Lower leg skin (tissue), 3 donors: Measurements from ENCODE around the gene C1orf105.

Experiments
- CTCF ChIP-seq, 3 donors: fragments of 450-650 bp; IDR thresholded peaks; one replicate each; pipeline ENCODE4 v1.5.1; 2016; ENCODE audit warnings: antibody characterized with exemption in 3 of 3, mild to moderate bottlenecking in 3 of 3, moderate library complexity in 2 of 3
- POLR2A ChIP-seq, 2 donors: fragments of 450-650 bp; IDR thresholded peaks; one replicate each; pipeline ENCODE4 v1.6.1; 2016 to 2017; ENCODE audit warnings: antibody characterized with exemption in 2 of 2, mild to moderate bottlenecking in 1 of 2, moderate library complexity in 1 of 2

DNA sequence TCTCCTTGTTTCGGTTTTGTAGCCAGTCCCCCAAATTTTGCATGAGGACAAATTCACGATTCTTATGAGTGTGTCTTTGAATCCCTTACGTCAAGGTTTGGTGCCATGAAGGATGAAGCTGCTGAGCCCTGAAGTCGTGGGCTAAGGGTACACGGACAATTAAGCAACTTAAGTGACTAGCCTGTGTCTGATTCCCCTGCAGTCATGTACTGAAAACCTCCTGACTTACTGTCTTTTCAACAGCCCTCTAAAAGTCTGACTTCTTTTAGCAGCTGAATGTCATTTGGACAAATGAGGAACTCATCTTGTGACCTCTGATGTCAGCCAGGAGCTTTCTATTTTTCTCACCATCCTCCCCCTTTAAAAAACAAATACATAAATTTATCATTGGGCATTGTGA, 27.1 kb upstream of the C1orf105 start:
- TF ChIP-seq POLR2A (IDR thresholded peaks at IDR 0.05), result no peak
- no peak for TF ChIP-seq CTCF (IDR thresholded peaks at IDR 0.05)
